LNCaP clone FGC (cell line): ENCODE measurements around the gene CHST10.
A peak's percentile ranks its signal among the peaks of the same experiment; 100 is the strongest.

Experiments used
- DNase-seq: peaks from one replicate; pipeline ENCODE4 v3.0.0-alpha.2; 2011; ENCODE audit warnings: low read depth
- H3K4me3 ChIP-seq: 2 replicates; pipeline ENCODE4 v1.5.1; 2011; ENCODE audit warnings: mild to moderate bottlenecking, low read depth, low read length, control low read depth
- TF ChIP-seq, protein P1 (sequence below): IDR thresholded peaks from 2 replicates; pipeline ENCODE4 v1.5.1; 2012; ENCODE audit warnings: mild to moderate bottlenecking; ENCODE audit not compliant: control insufficient read depth, insufficient read depth; ENCODE audit errors: extremely low read depth

Gene CHST10

GRCh38 chr2:100425107-100425506, 7.6 kb upstream of the CHST10 start:
- no peak for DNase-seq
- H3K4me3 ChIP-seq: no peak overlapping the region
- TF ChIP-seq, protein P1, sequence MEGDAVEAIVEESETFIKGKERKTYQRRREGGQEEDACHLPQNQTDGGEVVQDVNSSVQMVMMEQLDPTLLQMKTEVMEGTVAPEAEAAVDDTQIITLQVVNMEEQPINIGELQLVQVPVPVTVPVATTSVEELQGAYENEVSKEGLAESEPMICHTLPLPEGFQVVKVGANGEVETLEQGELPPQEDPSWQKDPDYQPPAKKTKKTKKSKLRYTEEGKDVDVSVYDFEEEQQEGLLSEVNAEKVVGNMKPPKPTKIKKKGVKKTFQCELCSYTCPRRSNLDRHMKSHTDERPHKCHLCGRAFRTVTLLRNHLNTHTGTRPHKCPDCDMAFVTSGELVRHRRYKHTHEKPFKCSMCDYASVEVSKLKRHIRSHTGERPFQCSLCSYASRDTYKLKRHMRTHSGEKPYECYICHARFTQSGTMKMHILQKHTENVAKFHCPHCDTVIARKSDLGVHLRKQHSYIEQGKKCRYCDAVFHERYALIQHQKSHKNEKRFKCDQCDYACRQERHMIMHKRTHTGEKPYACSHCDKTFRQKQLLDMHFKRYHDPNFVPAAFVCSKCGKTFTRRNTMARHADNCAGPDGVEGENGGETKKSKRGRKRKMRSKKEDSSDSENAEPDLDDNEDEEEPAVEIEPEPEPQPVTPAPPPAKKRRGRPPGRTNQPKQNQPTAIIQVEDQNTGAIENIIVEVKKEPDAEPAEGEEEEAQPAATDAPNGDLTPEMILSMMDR: no peak

DNA sequence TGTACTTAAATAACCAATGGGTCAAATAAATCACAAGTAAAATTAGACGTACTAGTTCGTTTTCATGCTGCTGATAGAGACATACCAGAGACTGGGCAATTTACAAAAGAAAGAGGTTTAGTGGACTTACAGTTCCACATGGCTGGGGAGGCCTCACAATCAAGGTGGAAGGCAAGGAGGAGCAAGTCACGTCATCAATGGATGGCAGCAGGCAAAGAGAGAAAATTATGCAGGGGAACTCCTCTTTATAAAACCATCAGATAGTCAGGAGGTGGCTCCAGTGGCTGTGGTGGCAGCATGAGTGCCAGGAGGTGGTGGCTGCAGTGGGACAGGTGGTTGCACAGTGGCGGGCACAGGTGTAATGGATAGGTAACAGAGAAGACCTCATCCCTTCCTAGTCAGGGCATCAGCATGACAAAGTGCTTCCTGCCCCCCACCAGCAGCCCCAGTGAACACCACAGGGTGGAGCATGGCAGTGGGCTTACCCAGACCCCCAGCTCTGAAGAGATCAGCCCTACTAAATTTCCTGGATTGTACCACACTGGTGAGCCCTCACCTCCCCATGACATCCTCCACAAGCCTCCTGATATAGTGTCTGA, 6.9 kb upstream of the CHST10 start:
- no peak overlapping the region for H3K4me3 ChIP-seq
- no peak for DNase-seq
- TF ChIP-seq, protein P1: no peak

DNA sequence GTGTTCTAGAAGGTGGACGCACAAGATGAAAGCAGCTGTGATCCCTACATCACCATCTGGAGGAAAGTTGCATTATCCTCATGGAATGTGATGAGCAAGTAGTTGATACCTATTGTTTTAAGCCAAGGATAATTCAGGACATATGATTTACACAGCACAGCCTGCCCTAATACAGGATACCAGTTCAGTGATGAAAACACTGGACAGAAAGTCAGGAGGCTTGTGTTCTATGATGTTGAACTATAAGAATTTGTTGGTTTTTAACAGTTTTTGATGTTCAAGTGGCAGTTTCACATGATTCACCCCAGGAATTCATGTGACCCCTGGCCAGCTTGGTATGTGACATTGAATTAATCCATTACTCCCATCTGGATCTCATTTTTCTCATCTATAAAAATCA, 6.2 kb upstream of the CHST10 start:
- H3K4me3 ChIP-seq: no peak overlapping the region
- DNase-seq: no peak
- TF ChIP-seq, protein P1: no peak

DNA sequence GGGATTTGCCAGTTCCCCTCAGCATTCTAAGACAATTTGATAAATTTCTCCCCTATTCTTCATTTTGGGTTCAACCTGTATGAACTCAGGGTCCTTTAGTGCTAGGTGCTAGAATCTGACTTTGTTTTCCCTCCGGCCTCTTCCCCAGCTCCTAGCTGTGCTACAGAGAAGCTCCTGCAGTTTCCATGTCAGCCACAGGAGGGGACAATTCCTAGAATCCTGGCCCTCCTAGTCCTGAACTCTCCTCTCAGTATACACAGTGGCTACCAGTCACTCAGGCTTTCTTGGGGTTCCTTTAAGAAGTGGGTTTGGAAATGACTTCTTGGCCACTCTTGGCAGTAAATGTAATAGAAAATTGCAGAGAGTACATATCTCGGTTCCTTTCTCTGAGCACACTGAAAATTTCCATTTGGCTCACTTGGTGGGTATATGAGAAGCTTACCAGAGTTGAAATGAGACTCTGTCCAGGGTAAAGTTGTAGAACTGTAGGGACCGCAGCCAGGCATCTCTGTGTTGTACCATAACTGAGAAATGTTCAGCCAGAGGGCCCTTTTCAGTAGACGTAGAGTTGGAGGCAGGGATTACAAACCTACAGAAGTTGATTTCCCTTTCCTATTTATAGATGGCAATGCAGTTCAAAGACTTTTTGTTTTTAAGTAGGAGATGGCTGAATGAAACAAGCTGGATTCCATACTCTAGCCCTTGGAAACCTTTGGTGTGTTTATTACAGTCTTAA, 5.0 kb upstream of the CHST10 start:
- no peak overlapping the region for H3K4me3 ChIP-seq
- no peak for DNase-seq
- TF ChIP-seq, protein P1: peak; percentile 50

DNA sequence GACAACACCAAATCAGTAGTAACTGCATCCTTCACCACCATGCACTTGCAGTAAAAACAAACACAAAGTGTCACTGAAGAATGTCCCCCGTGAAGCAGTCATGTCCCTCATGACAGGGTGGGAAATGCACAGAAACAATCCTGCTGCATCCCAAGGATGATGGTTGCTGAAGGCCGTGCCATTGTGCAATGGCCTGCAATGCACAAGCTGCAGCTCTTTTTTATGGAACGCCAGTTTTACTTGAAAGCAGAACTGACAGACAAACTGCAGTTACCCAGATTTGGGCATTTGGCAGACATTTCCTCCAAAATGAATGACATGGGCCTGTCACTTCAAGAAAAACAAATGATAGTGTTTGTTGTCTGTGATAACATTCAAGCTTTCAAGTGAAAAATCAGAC, 2.4 kb upstream of the CHST10 start:
- DNase-seq: no peak
- H3K4me3 ChIP-seq: no peak overlapping the region
- TF ChIP-seq, protein P1: no peak

DNA sequence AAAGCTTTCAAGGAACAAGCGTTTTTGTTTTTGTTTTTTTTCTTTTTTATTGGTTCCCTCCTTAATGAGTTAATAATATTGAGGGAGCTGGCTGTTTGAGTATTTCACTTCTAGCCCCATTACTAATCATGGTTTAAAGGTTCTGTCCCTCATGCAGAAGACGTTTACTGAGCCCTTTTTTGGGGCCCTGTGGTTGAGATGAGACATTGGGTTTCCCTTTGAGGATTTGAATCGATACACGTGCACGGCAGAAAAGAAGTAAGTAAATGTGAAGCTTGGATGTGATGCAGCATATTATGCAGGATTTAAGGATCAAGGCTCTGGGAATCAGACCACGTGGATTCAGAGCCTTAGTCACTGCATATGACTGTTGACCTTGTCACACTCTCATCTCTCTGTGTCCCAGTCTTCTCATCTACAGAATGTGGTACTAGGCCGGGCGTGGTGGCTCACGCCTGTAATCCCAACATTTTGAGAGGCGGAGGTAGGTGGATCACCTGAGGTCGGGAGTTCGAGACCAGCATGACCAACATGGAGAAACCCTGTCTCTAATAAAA, 1.0 kb upstream of the CHST10 start:
- H3K4me3 ChIP-seq: no peak overlapping the region; the same call in 1 of the 2 replicates
- DNase-seq: no peak
- TF ChIP-seq, protein P1: no peak
